SK-N-DZ (cell line): Measurements from ENCODE around the gene GPR35.
"Not testable (repeated sequence)": the region's sequence is repeated elsewhere in the genome, so short reads cannot be mapped to it uniquely, and the experiment has no call there.

Experiments
- DNase-seq: peaks from one replicate; pipeline ENCODE4 v3.0.0-alpha.2; 2015; ENCODE audit warnings: low spot score
- small RNA-seq, 2 experiments: library from RNA; depleted of rRNA; stranded (forward); fragments of <200 nt; gene quantifications; one replicate each; pipeline ENCODE3, GENCODE V24; 2014

The GPR35 gene

DNA sequence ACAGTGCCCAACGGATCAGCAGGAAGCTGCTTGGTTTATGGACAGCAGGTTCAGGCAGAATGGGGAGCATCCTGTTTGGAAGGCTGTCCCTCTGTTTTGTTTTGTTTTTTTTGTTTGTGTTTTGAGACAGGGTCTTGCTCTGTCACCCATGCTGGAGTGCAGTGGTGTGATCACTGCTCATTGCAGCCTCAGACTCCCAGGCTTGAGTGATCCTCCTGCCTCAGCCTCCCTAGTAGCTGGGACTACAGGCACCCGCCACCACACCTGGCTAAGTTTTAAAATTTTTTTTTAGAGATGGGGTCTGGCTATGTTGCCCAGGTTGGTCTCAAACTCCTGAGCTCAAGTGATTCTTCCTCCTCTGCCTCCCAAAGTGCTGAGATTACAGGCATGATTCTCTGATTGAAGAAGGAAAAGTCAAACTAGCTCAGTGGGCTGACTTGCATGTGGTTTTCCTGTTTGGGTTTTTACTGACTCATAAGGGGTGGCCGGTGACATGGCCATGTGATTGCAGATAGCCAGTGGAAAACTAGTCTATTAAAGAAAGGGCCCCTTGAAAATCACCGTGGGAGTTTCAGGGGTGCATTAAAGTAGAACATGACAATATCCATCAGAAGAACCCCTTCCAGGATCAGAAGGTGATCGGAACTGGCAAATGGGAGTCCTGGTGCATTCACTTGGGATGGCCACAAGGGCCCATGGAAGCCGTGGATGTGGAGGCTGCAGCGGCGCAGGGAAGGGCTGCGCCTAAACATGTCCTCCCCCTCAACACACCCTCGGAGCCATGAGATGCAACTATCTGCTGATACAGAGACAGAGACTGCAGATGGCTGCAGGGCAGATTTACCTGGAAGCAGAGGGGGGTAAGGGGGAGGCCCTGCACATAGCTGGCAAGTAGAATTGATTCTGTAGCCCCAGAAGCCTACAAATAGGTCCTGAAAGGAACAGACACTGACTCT, 30.9 kb downstream of the GPR35 start:
- no peak for DNase-seq

DNA sequence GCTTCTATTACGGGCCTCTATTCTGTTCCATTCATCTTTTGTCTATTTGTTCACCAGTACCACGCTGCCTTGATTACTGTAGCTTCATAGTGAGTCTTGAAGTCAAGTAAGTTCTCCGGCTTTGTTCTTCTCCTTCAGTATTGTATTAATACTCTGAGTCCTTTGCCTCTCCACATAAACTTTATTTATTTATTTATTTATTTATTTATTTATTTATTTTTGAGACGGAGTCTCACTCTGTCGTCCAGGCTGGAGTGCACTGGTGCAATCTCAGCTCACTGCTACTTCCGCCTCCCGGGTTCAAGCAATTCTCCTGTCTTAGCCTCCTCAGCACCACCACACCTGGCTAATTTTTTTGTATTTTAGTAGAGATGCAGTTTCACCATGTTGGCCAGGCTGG, 34.6 kb downstream of the GPR35 start:
- not testable (repeated sequence) for DNase-seq

DNA sequence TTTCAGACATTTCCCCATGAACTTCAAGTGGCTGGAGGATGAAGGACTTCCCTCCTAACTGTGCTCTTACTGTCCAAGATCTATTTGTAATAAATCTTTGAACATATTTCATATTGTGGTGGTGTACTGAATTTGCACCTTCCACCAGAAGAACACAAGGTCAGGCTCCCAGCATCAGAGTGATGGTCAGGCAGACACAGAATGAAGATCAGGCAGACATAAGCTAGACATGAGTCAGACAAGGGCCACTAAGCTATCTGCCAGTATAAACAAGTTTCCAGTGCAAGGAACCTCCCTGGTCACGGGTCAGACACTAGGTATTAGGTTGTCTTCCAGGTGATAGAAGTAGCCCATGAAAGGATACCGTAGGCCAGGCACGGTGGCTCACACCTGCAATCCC, 37.4 kb downstream of the GPR35 start:
- DNase-seq, result no peak

DNA sequence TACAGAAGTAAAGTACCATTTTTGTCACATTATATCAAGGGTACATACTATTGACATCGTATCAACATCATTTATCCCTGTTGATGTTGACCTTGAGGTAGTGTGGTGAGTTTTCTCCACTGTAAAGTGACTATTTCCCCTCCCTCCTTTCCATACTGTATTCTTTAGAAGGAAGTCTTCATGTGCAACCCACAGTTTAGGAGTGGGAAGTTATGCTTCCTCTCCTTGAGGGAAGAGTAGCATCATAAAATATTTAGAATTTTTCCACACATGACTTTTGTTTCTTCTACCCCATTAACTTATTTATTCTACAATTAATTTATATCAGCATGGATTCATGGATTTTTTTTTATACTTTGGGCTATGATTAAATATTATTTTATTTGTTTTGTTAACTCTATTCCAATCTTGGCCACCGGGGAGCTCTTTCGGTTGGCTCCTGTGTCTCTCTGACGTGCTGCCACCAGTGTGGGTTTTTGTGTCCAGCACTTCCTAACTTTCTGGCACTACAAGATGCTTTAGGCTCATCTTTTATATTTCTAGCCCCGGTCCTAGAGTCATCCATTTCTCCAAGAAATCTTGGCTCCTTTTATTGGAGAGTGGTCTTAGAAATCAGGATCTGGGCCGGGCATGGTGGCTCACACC, 38.4 kb downstream of the GPR35 start:
- no peak for DNase-seq

DNA sequence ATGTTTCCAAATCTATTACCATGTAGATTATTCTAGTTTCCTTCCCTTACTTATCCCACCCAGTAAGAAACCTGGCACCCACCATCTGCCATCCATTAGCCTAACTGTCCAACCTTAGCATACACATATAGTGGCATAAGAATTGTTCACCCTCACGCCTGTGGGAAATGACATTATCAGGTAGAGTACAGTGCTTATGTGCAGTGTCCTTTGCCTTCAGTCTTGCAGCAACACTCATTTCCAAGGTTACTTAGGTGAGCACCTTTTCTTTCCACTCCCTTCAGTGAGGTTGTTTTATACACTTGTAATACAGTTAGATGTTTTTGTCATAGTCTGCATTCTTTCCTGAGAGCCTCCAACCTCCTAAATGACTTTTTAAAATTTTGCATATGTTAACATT, 39.3 kb downstream of the GPR35 start:
- no peak for DNase-seq

DNA sequence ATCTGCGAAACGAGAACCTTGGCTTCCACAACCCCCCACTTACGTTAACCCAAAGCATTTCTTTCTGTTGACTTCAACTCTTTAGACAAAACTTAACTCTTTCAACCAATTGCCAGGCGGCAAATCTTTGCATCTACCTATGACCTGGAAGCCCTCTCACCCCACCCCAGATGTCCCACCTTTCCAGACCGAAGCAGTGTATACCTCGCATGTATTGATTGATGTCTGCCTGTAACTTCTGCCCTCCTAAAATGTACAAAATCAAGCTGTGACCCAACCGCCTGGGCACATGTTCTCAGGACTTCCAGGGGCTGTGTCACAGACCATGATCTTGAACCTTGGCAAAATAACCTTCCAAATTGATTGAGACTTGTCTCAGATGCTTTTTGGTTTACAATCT, 45.1 kb downstream of the GPR35 start:
- DNase-seq, result no peak

DNA sequence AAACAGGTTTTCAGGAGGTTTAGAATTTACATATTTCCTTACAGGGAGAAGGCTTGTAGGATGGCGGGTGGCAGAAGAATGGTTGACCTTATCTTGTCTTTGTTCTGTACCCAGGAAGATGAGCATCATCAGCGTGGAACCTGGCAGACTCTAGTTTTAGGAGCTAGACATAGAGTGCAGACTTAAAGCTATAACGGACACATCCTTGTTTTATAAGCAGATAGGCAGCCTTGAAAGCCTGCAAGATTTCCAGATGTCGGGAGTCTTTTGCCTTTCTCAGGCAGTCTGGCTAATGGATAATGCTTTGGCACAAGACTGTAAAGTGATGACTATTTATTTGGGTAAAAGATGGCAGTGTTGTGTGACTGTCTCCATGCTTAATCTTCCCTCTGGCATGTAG, 45.7 kb downstream of the GPR35 start:
- no peak for DNase-seq

DNA sequence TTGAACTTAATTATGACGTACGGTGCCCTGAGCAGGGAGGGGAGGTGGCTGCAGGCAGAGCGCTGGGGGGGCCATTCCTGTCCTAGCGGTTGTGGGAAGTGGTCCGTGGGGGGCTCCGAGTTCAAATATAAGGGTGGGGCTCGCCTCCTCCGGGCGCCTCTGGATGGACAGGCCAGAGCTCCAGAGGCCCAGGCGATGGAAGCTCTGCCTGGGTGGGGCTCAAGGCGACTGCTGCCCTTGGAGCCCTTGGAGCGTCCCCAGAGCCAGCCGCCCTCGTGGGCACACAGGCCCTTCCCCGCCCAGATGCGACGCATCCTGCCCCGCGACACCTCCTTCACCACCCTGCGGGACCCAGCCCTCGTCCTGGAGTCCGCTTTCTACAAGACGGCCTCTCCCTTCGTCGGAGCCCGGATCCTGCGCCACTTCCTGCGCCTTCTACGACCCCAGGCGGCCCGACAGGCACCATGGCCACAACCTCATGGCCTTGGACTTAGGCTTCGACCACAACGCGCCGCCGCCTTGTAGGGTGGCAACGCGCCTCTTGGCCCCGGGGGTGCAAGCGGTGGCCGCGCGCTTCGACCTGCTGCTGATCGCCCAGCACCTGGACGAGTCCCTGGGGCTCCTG, 46.9 kb downstream of the GPR35 start:
- no peak for DNase-seq

DNA sequence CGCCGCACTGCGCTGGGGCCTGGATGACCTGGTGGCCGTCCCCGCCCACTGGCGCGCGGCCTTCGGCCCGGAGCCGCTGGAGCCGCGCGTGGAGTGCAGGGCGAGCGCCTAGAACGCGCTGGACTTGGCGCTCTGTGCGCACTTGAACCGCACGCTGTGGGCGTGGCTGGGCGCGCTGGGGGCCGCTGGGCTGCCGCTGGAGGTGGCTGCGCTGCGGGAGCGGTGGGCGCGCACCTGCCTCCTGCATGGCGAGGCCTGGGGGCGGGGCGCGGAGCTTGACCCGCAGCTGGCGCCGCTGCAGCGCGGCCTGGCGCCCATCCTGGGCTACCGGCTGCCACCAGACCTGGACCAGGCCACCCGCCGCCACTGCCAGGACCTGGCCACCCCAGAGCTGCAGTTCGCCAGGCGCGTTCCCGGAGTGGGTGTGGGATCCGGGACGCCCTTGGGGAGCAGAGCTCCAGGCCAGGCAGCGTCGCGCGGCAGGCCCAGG, 47.5 kb downstream of the GPR35 start:
- DNase-seq, result no peak

DNA sequence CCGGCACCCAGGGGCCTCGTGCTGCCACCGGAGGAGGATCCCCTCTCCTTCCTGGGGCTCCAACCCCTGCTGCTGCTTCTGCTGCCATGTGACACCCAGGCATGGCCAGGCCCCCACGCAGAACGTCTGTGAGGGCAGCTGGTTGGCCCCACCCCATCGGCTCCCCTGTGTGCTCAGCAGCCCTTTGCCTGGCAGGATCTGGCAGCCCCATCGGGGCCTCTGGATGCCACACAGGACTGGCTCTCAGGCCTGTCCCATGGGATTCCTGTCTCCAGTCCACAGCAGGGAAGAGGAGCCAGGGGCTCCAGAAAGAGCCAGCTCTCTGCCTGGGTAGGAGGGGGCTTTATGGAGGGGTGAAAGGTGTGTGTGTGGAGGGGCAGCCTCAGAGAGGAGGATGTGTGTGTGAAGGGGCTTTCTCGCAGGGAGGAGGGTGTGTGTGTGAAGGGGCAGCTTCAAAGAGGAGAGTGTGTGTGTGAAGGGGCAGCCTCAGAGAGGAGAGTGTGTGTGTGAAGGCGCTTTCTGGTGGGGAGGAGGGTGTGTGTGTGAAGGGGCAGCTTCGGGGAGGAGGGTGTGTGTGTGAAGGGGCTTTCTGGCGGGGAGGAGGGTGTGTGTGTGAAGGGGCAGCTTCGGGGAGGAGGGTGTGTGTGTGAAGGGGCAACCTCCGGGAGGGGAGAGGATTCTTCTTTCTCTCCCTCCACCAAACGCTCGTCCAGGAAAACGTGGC, 49.3 kb downstream of the GPR35 start:
- not testable (repeated sequence) for DNase-seq

DNA sequence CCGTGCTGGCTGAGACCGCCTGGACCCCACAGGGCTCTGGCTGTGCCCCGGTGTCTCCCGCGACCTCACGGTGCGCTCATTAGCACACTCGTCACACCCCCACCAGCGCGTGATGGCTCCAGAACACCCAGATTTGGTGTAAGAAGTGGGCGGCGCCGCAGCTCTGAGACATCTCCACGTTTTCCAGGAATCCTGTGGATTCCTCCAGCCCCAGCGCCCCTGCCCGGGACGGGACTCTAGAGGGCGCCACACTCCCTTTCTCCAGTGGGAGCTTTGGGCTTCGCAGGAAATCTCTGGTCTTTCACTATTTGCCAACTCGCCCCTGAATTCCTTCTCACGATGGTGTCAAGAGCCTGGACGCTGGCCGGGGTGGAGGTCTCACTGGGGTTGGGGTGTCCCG, 50.1 kb downstream of the GPR35 start:
- DNase-seq, result not testable (repeated sequence)

DNA sequence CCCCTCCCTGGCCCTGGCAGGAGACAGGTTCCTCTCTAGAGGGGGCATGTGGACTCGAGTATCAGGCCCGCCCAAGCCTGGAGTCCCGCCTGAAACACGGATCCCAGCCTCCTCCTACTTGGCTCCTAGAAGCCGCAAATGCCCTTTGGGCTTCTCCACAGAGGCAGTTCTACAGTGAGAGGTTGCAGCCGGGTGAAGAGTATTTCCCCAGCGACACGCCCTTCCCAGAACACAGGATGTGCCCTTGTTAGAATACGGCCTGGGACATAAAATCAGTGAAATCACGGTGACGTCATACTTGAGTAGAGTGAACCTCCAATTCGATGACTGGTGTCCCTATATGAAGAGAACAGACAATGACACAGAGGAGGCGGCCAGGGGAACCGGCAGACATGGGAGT, 52.8 kb downstream of the GPR35 start:
- DNase-seq, result not testable (repeated sequence)

DNA sequence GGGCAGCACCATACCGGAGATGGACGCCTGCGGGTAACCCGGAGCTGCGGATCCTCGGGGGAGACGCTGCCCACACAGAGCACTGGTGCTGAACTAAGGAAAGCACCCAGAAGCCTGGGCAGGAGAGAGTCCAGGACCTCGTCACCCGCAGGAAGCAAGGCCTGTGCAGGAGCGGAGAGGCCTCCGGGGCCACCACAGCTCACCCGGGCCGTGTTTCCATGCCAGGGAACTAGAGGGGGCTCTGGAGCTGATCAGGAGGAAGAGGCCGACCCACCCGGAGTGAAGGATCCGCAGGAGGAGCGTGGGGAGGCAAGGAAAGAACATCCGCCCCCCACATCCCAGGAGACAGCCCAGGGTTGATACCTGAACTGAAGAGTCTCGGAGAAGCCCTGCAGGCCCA, 53.6 kb downstream of the GPR35 start:
- DNase-seq, result not testable (repeated sequence)

DNA sequence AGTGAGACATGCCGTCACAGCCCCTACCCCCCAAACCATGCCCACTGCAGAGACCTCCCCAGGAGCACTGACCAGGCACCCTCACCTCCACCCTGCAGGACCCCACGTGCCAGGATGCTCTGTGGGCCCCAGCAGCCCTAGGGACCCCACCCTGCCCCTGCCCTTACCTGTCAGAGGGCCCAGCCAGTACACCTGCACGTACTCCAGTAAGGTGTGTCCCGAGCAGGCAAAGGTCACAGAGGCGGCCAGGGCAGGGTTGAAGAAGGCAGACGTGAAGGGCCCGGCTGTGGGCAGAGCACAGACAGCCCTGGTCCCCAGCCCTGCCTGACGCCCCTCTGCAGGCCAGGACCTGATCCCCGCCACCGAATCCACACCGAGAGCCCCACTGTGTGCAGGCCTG, 54.9 kb downstream of the GPR35 start:
- DNase-seq, result not testable (repeated sequence)

Small RNA genes lying within 50 kb of the gene (small RNA-seq; reads per million reads assigned to genes)
- gene AC011298.3, result 0 reads per million in 2 experiments
